ENCODE data around the gene SLC18B1.

The SLC18B1 gene

GRCh38 chr6:132797951-132798868 is at the start of gene SLC18B1:
Gene SLC18B1 (minus strand): TSS chr6:132798637. CDS start chr6:132798456, 181 bp downstream.
- DNase-seq (ENCODE audit: low spot score), result peak; percentile 57

GRCh38 chr6:132843316-132844035 is 45.0 kb upstream of the SLC18B1 start:
- DNase-seq (ENCODE audit: low spot score), result no peak

- DNase-seq (ENCODE audit: low spot score), result no peak
These were observed 43.5 kb upstream of the SLC18B1 start for GRCh38 chr6:132841966-132842365.

- no peak for DNase-seq (ENCODE audit: low spot score)
These were observed 34.5 kb upstream of the SLC18B1 start for GRCh38 chr6:132832891-132833290.

- peak; percentile 40 for DNase-seq (ENCODE audit: low spot score)
These were observed 31.9 kb upstream of the SLC18B1 start for GRCh38 chr6:132830334-132830751.

- peak; percentile 52 for DNase-seq (ENCODE audit: low spot score)
These were observed 22.4 kb upstream of the SLC18B1 start for GRCh38 chr6:132820629-132821381.

GRCh38 chr6:132819405-132820161 is 21.1 kb upstream of the SLC18B1 start:
- peak; percentile 68 for DNase-seq (ENCODE audit: low spot score)

- peak; percentile 35 for DNase-seq (ENCODE audit: low spot score)
These were observed 20.2 kb upstream of the SLC18B1 start for GRCh38 chr6:132818404-132819359.

- DNase-seq (ENCODE audit: low spot score), result no peak
These were observed 19.3 kb upstream of the SLC18B1 start for GRCh38 chr6:132817554-132818403.

- DNase-seq (ENCODE audit: low spot score), result no peak
These were observed 18.2 kb upstream of the SLC18B1 start for GRCh38 chr6:132816660-132817059.

- peak; percentile 29 for DNase-seq (ENCODE audit: low spot score)
These were observed 16.5 kb upstream of the SLC18B1 start for GRCh38 chr6:132814716-132815570.

- peak; percentile 66 for DNase-seq (ENCODE audit: low spot score)
These were observed 14.9 kb upstream of the SLC18B1 start for GRCh38 chr6:132813173-132813856.

- DNase-seq (ENCODE audit: low spot score), result no peak
These were observed 14.3 kb upstream of the SLC18B1 start for GRCh38 chr6:132812756-132813172.

- peak; percentile 37 for DNase-seq (ENCODE audit: low spot score)
These were observed 13.9 kb upstream of the SLC18B1 start for GRCh38 chr6:132812255-132812732.

GRCh38 chr6:132811276-132811675 is 12.8 kb upstream of the SLC18B1 start:
- no peak for DNase-seq (ENCODE audit: low spot score)

- DNase-seq (ENCODE audit: low spot score), result no peak
These were observed 7.1 kb upstream of the SLC18B1 start for GRCh38 chr6:132805548-132805947.

GRCh38 chr6:132804251-132804650 is 5.8 kb upstream of the SLC18B1 start:
- DNase-seq (ENCODE audit: low spot score), result no peak

- DNase-seq (ENCODE audit: low spot score), result no peak
These were observed 2.2 kb upstream of the SLC18B1 start for GRCh38 chr6:132800656-132801055.

Measured in kidney tubule cell (primary cell).